HG03135 (cell line): ENCODE data around the gene KLK7.
"Not testable (repeated sequence)": the region's sequence is repeated elsewhere in the genome, so short reads cannot be mapped to it uniquely, and the experiment has no call there.

Source experiments
- ATAC-seq: cut with Tn5 transposase; IDR thresholded peaks from one replicate; pipeline ENCODE4 v1.9.1; 2021; ENCODE audit warnings: mild to moderate bottlenecking, moderate library complexity; ENCODE audit not compliant: unreplicated experiment

The KLK7 gene

DNA sequence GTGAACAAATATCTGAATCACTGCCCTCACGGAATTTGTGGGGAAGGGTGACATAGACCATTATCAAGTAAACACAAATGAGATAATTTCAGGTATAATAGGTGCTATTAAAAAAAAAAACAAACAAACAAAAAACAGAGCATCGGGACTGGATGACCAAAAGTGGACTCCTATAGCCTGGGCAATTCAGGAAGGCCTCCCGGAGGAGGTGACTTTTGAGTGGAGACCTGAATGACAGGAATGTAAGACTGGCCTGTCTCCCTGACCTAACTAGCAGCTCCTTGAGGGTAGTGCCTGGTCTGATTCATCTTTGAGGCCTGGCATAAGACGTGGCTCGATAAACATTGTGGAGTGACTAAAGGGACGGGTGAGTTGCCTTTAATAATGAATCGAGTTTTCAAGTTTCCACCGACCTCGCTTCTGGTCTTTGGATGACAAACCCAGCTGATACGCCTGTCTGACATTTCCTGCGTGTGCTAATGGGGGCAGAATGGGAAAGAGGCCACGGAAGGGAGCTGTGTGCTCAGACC is 29.0 kb upstream of the KLK7 start:
- no peak for ATAC-seq

DNA sequence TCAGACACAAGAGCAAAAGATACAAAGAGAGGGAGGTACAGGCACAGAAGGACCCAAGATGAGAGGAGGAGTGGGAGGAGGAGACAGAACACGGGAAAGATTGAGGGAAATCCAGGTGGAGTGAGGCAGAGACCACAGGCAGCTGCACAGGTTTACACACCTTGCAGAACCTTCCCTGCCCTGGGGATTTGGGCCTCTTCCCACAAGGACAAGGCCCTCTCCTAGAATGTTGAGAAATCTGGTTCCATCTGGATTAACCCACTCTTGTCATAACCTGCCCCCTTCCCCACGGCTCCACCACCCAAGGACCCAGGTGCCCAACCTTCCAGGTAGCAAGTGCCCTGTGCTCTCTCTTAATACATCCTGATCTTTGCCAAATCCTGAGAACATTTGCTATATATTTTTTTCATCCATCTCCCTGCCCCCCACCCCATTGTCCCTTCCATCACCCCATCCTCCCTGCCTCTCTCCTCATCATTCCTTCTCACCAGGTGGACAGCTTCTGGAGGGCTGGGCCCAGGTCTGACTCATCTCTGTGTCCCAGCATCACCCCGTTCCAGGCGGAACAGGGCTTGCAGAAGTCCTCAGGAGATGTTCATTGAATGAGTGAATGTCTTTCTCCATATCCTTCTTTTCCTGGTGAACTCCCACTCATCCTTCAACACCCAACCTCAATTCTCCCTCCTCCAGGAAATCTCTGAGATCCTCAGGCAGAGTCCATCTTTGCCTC is 26.5 kb upstream of the KLK7 start:
- no peak for ATAC-seq

DNA sequence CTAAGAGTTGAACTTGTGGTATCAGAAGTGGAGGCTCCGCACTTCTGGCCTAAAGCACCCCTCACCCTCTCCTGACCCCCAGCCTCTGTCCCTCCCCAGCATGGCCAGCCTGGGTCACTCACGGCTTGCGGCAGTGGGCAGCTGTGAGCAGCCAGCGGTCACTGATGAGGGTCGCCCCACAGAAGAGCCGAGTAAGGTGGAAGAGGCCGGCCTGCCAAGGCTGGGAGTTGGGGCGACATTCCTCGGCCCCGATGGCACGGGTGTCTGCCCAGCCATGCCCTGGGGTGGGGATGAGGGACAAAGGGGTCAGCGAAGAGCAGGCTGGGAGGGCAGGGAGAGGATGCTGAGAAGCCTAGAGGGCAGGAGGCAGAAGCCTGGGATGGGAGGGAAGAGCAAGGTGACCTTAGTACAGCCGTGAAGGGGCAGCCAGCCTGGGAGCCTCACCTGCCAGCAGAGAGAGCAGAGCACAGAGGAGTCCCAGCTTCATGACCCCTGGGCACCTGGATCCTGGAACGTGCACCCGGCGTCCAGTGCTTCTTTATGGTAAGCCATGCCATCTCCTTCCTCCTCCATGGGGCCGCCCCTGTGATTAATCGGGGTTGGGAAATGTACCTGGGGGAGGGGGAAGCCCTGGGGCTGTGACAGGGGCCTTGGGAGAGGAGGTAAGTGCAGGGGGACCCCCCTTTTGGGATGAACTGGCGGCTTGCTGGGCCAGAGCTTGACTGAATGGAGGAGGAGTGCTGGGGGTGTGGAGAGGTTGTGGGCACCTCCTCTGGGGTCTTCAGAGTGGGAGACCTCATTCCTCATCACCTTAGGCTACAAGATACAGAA is 25.6 kb upstream of the KLK7 start:
- ATAC-seq = no peak

GRCh38 chr19:51007488-51007887 is 23.8 kb upstream of the KLK7 start:
- no peak for ATAC-seq

- no peak for ATAC-seq
These were observed 22.7 kb upstream of the KLK7 start for GRCh38 chr19:51006406-51006805.

DNA sequence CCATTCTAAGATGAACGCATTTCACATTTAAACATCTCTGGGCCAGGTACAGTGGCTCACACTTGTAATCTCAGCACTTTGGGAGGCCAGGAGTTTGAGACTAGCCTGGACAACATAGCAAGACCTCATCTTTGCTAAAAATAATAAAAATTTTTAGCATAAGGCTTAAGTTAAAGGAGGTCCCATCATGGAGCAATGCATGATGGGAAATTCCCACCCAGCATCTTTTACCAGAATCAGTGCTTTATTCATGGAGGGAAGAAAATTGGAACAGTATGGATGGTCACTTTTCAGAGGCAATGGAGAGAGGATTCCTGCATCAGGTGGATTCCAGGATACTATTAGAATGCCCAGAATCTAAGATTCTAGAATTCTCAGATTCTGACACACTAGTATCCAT is 21.5 kb upstream of the KLK7 start:
- no peak for ATAC-seq

- no peak for ATAC-seq
These were observed 19.6 kb upstream of the KLK7 start for GRCh38 chr19:51003316-51003715.

DNA sequence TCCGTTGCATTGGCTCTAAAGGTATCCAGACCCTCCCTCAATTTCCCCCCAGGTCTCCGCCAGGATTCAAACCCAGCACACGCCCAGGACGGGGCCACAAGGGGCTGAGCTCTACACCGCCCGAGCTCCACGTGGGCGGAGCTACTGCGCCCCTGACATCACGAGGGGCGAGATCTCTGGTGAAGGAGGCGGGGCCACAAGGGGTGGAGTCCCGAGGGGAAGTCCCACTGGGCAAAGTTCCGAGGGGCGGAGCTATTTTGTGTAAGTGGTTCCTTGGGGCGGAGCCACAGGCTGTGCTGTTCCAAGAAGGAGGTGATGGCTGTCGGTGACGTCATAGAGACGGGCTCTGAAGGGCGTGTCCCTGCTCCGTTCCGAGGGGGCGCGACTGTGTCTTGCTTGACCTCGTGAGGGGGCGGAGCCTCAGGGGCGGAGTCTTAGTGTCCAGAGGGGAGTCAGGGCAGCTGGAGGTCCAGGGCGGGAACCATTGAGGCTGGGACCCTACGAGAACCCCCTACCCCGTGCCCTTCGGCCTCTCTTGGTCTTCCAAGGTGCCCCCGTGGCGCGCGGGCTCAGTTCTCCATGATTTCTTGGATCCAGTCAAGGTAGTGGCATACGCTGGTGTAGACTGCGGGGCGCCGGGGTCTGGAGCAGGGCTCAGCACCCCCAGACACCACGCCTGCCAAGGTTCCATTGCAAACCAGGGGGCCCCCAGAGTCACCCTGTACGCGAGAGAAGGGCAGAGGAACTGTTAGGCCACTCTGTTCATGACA is 19.0 kb upstream of the KLK7 start:
- ATAC-seq = no peak

DNA sequence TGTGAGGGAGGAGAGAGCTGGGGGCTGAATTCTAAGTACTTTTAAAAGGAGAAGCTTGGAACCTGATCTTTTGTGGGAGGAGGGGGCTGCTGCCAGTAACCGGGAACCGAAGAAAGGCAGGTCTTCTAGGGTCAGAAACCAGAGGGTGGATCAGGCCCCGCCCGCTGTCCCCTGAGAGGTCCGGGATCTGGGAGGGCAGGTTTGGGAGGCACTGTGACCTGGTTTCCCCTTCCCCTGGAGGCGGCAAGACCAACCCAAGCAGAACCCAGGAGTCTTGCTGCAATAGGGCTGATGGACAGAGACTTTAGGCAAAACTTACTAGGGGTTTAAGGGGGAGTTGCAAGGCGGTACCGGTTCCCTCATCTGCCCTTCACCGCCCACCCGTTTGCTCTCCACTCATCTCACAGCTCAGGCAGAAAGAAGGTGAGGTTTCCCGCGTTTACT is 18.4 kb upstream of the KLK7 start:
- no peak for ATAC-seq

DNA sequence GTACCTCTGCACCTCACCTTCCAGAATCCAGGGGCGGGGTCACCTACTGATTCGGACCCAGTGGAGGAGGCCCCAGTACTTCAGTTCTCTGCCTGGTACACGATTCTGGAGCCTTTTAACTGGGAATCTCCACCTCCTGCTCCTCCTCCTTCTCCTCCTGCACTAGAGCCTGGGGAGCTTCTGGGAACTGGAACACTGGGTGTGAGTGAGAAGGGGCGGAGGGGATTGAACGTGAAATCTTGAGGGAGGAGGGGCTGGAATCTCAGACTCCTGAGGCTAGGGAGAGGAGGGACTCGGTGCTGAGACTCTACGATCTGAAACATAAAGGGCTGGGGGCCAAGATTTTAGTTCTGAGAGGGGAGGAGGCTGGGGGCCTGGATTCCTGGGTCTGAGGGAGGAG is 17.8 kb upstream of the KLK7 start, which contains the start of gene KLK8:
TSS of gene KLK8 (minus strand) at position 90 of the 400 bp plus-strand sequence. CDS start 437 bp downstream, outside the sequence.
- ATAC-seq = no peak

DNA sequence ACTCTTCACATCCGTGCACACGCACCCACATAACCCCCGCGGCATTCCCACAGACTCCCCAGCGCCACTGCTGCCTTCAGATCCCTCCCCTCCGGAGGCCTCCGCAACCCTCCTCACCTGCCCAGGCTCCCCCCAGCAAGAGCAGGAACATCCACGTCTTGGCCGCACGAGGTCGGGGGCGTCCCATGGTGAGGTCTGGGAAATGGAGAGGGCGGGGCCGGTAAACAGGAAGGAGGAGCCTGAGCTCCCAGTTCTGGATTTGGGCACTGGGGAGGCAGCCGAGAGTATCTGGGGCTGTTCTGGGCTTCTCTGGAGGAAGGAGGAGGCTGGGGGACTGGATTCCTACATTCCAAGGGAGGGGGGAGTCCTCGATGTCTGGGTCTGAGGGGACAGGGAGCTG is 17.3 kb upstream of the KLK7 start:
- ATAC-seq = no peak

- ATAC-seq = no peak
These were observed 16.7 kb upstream of the KLK7 start for GRCh38 chr19:51000426-51000825.

GRCh38 chr19:50998686-50999085 is 15.0 kb upstream of the KLK7 start:
- ATAC-seq = no peak

DNA sequence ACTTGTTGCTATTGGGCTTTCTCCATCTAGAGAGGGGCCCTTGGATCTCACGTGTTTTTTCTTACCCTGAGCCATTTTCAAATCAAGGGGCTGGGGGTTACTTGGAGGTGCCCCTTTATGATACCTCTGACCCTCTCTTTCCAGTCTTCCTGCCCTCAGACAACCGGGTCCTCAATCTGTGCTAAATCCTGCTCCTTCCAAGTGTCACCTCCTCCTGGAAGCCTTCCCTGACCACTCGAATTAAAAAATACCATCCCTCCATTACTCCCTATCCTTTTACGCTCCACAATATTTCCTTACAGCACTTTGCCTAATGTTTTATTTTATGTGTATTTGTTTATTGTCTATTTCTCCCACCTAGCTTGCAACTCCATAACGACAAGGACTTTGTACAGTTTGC is 14.3 kb upstream of the KLK7 start:
- ATAC-seq = no peak

DNA sequence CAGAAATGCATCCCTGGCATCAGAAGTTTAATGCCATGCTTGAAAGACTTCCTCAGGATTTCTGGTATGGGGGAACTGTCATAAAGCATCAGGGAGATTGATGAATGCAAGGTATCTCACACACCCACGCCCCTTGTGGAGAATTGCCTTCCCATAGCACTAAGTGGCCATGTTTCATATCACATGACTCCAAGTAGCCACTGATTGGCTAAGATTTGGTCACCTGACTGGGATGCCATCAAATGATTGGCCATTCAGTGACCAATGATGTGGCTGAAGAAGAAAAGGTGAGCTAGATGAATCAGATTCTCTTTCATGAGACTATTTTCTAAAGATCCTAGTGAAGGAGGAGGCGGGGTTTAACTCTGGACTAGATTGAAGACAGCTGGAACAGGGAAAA is 10.4 kb upstream of the KLK7 start:
- no peak for ATAC-seq

GRCh38 chr19:50992666-50993035 is 8.9 kb upstream of the KLK7 start:
- no peak for ATAC-seq

GRCh38 chr19:50984416-50984815 is 699 bp upstream of the KLK7 start:
- not testable (repeated sequence) for ATAC-seq

DNA sequence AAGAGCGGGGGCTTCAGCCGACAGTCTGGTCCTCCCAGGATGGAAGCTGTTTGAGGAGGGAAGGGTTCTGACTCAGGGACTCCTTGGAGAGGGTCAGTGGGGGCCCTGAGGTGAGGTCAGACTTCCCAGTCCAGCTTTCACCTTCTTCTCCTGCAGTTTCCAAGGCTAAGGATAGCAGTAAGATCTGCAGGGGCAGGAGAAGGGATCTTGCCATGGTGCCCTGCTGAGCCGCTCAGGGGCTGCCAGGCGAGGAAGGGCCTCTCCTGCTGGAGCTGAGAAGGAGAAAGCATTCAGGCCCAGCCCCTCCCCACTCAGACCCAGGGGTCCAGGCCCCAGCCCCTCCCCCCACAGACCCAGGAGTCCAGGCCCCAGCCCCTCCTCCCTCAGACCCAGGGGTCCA is 1.5 kb downstream of the KLK7 start:
- ATAC-seq = no peak

GRCh38 chr19:50981587-50982146 is 2.0 kb downstream of the KLK7 start:
- no peak for ATAC-seq

- ATAC-seq = no peak
These were observed 3.5 kb downstream of the KLK7 start for GRCh38 chr19:50980208-50980607.

GRCh38 chr19:50979758-50980157 is 4.0 kb downstream of the KLK7 start:
- no peak for ATAC-seq
